HT-29 (cell line): ENCODE measurements around the gene LY86. TPM values are rescaled to one million over a fixed set of nuclear protein-coding genes. Genes with fewer than 3 reads are reported as not detected.
"Not testable (repeated sequence)": the region's sequence is repeated elsewhere in the genome, so short reads cannot be mapped to it uniquely, and the experiment has no call there.

Experiments
- DNase-seq: peaks from one replicate; pipeline ENCODE4 v3.0.0-alpha.2; 2015; ENCODE audit warnings: low spot score
- total RNA-seq: library from RNA; depleted of rRNA; stranded (reverse); fragments of >200 nt; shearing (Covaris generic); gene quantifications from 2 replicates; pipeline ENCODE4 v1.2.3, GENCODE V29; 2014

Gene LY86
- total RNA-seq, 1 experiment from 2014 or later, result not detected

- DNase-seq, result no peak
These were observed 8.2 kb downstream of the LY86 start for GRCh38 chr6:6596529-6597328.

GRCh38 chr6:6597682-6598081, 9.2 kb downstream of the LY86 start:
- no peak for DNase-seq

- DNase-seq, result no peak
These were observed 11.0 kb downstream of the LY86 start for GRCh38 chr6:6599468-6599873.

GRCh38 chr6:6600875-6601274, 12.4 kb downstream of the LY86 start:
- no peak for DNase-seq

- DNase-seq, result no peak
These were observed 13.7 kb downstream of the LY86 start for GRCh38 chr6:6602262-6602661.

- no peak for DNase-seq
These were observed 14.8 kb downstream of the LY86 start for GRCh38 chr6:6603317-6603716.

- no peak for DNase-seq
These were observed 15.5 kb downstream of the LY86 start for GRCh38 chr6:6604015-6604414.

- DNase-seq, result no peak
These were observed 16.0 kb downstream of the LY86 start for GRCh38 chr6:6604566-6604965.

- no peak for DNase-seq
These were observed 17.4 kb downstream of the LY86 start for GRCh38 chr6:6605873-6606272.

- DNase-seq, result not testable (repeated sequence)
These were observed 18.0 kb downstream of the LY86 start for GRCh38 chr6:6606391-6607030.

GRCh38 chr6:6609450-6609849, 20.9 kb downstream of the LY86 start:
- no peak for DNase-seq

GRCh38 chr6:6610031-6610591, 21.6 kb downstream of the LY86 start:
- DNase-seq, result no peak

- DNase-seq, result no peak
These were observed 23.0 kb downstream of the LY86 start for GRCh38 chr6:6611486-6611885.

GRCh38 chr6:6612308-6612707, 23.8 kb downstream of the LY86 start:
- no peak for DNase-seq

GRCh38 chr6:6613103-6613718, 24.7 kb downstream of the LY86 start:
- DNase-seq, result not testable (repeated sequence)

GRCh38 chr6:6614096-6614982, 25.8 kb downstream of the LY86 start:
- DNase-seq, result no peak

GRCh38 chr6:6614983-6615349, 26.4 kb downstream of the LY86 start:
- no peak for DNase-seq

GRCh38 chr6:6616656-6617055, 28.1 kb downstream of the LY86 start:
- no peak for DNase-seq

GRCh38 chr6:6619021-6619794, 30.7 kb downstream of the LY86 start:
- no peak for DNase-seq

- DNase-seq, result no peak
These were observed 32.4 kb downstream of the LY86 start for GRCh38 chr6:6620766-6621425.
